ENCODE measurements around the gene CCDC83.
"Not testable (repeated sequence)": the region's sequence is repeated elsewhere in the genome, so short reads cannot be mapped to it uniquely, and the experiment has no call there.

CCDC83 gene

DNA sequence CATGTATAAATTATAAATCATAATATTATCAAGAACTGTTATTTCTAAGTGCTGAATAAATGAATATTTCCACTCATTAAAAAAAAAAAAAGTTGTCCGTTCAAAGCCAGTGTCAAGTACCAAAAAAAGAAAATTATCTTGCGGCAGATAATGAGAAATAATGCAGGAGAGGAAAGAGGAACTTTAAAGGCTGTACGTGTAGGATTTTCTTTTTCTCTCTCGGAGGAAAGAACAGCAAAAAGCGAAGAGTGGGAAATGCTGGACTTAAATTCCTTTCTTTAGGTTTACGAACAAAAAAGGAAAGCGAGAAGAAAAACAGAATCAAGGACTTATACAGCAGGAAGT, 999 bp upstream of the CCDC83 start:
- CTCF ChIA-PET, result interaction anchor here (0.7 to 3.2 kb wide), 49 partner anchors 10 to 447 kb away, joined by 3 to 73 read pairs (median 6); partner anchors contain the start of gene HIKESHI
- DNase-seq (ENCODE audit: low read depth, low spot score), result no peak
- TF ChIP-seq, protein P1, sequence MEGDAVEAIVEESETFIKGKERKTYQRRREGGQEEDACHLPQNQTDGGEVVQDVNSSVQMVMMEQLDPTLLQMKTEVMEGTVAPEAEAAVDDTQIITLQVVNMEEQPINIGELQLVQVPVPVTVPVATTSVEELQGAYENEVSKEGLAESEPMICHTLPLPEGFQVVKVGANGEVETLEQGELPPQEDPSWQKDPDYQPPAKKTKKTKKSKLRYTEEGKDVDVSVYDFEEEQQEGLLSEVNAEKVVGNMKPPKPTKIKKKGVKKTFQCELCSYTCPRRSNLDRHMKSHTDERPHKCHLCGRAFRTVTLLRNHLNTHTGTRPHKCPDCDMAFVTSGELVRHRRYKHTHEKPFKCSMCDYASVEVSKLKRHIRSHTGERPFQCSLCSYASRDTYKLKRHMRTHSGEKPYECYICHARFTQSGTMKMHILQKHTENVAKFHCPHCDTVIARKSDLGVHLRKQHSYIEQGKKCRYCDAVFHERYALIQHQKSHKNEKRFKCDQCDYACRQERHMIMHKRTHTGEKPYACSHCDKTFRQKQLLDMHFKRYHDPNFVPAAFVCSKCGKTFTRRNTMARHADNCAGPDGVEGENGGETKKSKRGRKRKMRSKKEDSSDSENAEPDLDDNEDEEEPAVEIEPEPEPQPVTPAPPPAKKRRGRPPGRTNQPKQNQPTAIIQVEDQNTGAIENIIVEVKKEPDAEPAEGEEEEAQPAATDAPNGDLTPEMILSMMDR (IDR thresholded peaks at IDR 0.05; ENCODE audit: insufficient read depth, low read length, missing control alignments), result no peak
- peak overlapping the region; percentile 70 for H3K4me3 ChIP-seq (ENCODE audit: low read depth, low read length)
- POLR2A ChIA-PET, result interaction anchor here (1.1 to 1.3 kb wide), 3 partner anchors 135 to 391 kb away, joined by 3 to 5 read pairs (median 3); partner anchors contain the start of gene EED

DNA sequence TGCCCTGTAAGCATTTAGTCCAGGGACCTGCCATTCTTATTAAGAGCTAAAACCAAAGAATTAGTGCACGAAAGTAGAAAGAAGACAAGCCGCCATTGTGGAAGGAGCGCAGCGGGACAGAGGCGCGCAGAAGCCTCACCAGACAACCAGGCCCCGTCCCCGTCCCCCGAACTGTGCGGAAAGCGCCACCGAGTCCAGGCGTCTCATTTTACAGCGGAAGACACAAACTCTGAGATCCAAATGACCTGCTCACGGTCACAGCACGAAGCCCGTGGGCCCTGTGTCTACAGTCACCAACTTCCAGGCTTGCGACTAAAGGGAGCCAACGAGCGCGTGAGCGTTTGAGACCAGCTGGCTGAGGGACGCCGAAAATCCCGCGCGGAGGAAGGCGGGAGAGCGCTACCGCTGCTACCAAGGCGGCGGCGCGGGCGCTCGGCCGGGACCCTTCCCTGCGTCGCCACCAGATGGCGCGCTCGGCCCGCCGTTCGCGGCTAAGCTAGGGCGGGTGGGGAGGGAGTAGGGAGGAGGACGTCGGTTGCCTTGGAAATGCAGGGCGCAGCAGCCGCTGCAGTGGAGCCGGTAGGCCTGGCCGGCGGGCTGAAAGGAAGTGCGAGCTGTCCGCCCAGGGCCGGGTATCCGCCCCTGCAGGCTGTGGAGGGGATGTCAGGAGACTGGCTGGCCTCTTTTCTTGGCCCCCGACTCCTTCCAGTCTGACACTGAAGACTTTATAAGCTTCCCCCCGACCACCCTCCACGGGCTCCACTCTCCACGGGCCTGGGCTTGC, 434 bp upstream of the CCDC83 start:
- H3K4me3 ChIP-seq (ENCODE audit: low read depth, low read length), result peak overlapping the region; percentile 70
- ChIA-PET CTCF (interaction anchor here (0.6 to 3.2 kb wide), 79 partner anchors 10 to 446 kb away, joined by 3 to 73 read pairs (median 4); partner anchors contain the start of gene HIKESHI), POLR2A (interaction anchor here (0.5 to 1.3 kb wide), 5 partner anchors 101 to 436 kb away, joined by 3 to 5 read pairs (median 3); partner anchors contain the start of gene EED)
- DNase-seq (ENCODE audit: low read depth, low spot score), result no peak
- TF ChIP-seq, protein P1 (IDR thresholded peaks at IDR 0.05; ENCODE audit: insufficient read depth, low read length, missing control alignments), result peak; percentile 72

GRCh38 chr11:85857098-85857497, 1.9 kb downstream of the CCDC83 start:
- DNase-seq (ENCODE audit: low read depth, low spot score), result no peak
- H3K4me3 ChIP-seq (ENCODE audit: low read depth, low read length), result no peak overlapping the region
- POLR2A ChIA-PET, result no interaction called here
- CTCF ChIA-PET, result interaction anchor here (0.8 kb wide), 1 partner anchor 434 kb away, joined by 3 read pairs; no protein-coding TSS in a partner anchor
- TF ChIP-seq, protein P1 (IDR thresholded peaks at IDR 0.05; ENCODE audit: insufficient read depth, low read length, missing control alignments), result no peak

DNA sequence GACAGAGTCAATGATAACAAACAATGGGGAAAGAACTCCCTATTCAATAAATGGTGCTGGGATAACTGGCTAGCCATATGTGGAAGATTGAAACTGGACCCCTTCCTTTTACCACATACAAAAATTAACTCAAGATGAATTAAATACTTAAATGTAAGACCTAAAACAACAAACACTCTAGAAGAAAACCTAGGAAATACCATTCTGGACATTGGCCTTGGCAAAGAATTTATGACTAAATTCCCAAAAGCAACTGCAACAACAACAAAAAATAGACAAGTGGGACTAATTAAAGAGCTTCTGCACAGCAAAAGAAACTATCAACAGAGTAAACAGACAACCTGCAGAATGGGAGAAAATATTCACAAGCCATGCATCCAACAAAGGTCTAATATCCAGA, 4.4 kb downstream of the CCDC83 start:
- POLR2A ChIA-PET, result not testable (repeated sequence)

GRCh38 chr11:85863855-85864254, 8.7 kb downstream of the CCDC83 start:
- POLR2A ChIA-PET, result no interaction called here
- no peak for DNase-seq (ENCODE audit: low read depth, low spot score)

More for the DNA sequence above, 4.4 kb downstream of the CCDC83 start:
- CTCF ChIA-PET; H3K4me3 ChIP-seq (ENCODE audit: low read depth, low read length); DNase-seq (ENCODE audit: low read depth, low spot score): not testable (repeated sequence)

DNA sequence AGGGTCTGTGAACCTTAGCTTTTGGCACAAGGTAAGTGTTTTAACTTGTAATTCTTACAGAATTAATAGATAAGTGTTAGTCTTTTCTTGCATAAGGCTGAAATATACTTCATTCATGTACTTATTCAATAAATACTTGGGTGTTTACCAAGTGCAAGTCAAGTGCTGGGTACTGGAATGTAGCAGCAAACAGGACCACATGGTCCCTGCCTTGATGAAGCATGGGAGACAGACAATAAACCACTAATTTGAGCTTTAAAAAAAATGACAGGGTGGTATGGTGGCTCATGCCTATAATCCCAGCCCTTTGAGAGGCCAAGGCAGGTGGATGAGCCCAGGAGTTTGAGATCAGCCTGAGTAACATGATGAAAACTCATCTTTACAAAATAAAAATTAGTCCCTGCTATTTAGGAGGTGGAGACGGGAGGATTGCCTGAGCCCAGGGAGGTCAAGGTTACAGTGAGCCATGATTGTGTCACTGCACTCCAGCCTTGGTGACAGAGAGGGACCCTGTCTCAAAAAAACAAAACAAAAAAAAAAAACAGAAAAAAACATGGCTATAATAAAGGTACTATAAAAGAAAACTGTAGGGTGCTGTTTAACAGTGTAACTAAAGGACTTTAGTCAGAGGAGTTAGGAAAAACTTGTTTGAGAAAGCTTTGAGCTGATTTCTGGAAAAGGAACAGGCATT, 11.1 kb downstream of the CCDC83 start:
- POLR2A ChIA-PET, result no interaction called here
- CTCF ChIA-PET, result interaction anchor here (0.6 to 7.9 kb wide), 3 partner anchors 11 to 352 kb away, joined by 3 to 73 read pairs (median 4); partner anchors contain the start of gene CCDC83
- TF ChIP-seq, protein P1 (IDR thresholded peaks at IDR 0.05; ENCODE audit: insufficient read depth, low read length, missing control alignments), result no peak
- H3K4me3 ChIP-seq (ENCODE audit: low read depth, low read length), result no peak overlapping the region
- DNase-seq (ENCODE audit: low read depth, low spot score), result no peak

More at GRCh38 chr11:85863855-85864254, 8.7 kb downstream of the CCDC83 start:
- no peak overlapping the region for H3K4me3 ChIP-seq (ENCODE audit: low read depth, low read length)
- CTCF ChIA-PET, result interaction anchor here (7.9 kb wide), 1 partner anchor 9 kb away, joined by 73 read pairs; the partner anchor contains the start of gene CCDC83
- TF ChIP-seq, protein P1 (IDR thresholded peaks at IDR 0.05; ENCODE audit: insufficient read depth, low read length, missing control alignments), result no peak

All from AG04449 (cell line).